ENCODE results near the gene FANCM.
"Not testable (repeated sequence)": the region's sequence is repeated elsewhere in the genome, so short reads cannot be mapped to it uniquely, and the experiment has no call there.

Gene FANCM

GRCh38 chr14:45201905-45202304 lies 66.2 kb downstream of the FANCM start:
- Mint-ChIP-seq H3K36me3 (ENCODE audit: low read depth) (peaks cover 38% of the 10 kb centered on the region), H3K27me3 (ENCODE audit: low read depth, poor library complexity) (no peaks in the 10 kb centered on the region), H3K9me3 (no peaks in the 10 kb centered on the region), H3K4me3 (no peak overlapping the region), H3K4me1 (no peaks in the 10 kb centered on the region), H3K27ac (peak overlapping the region; percentile 45)
- no peak for DNase-seq
- no peak for TF ChIP-seq CTCF (IDR thresholded peaks at IDR 0.05)

GRCh38 chr14:45204241-45204640 lies 68.5 kb downstream of the FANCM start:
- Mint-ChIP-seq H3K4me3 (no peak overlapping the region), H3K4me1 (no peaks in the 10 kb centered on the region), H3K36me3 (ENCODE audit: low read depth) (peaks cover 52% of the 10 kb centered on the region), H3K27ac (no peak overlapping the region), H3K9me3 (no peaks in the 10 kb centered on the region), H3K27me3 (ENCODE audit: low read depth, poor library complexity) (no peaks in the 10 kb centered on the region)
- no peak for DNase-seq
- no peak for TF ChIP-seq CTCF (IDR thresholded peaks at IDR 0.05)

GRCh38 chr14:45210159-45210558 lies 74.4 kb downstream of the FANCM start:
- H3K27me3 Mint-ChIP-seq (ENCODE audit: low read depth, poor library complexity) = no peaks in the 10 kb centered on the region
- peaks cover 10% of the 10 kb centered on the region for H3K4me1 Mint-ChIP-seq
- H3K36me3 Mint-ChIP-seq (ENCODE audit: low read depth) = peaks cover 80% of the 10 kb centered on the region
- no peak for DNase-seq
- H3K27ac Mint-ChIP-seq = no peak overlapping the region
- no peak for TF ChIP-seq CTCF (IDR thresholded peaks at IDR 0.05)
- no peak overlapping the region for H3K4me3 Mint-ChIP-seq
- no peaks in the 10 kb centered on the region for H3K9me3 Mint-ChIP-seq

- Mint-ChIP-seq H3K4me1 (peaks cover 10% of the 10 kb centered on the region), H3K4me3 (no peak overlapping the region), H3K27me3 (ENCODE audit: low read depth, poor library complexity) (no peaks in the 10 kb centered on the region), H3K27ac (peak overlapping the region; percentile 2), H3K36me3 (ENCODE audit: low read depth) (peaks cover 76% of the 10 kb centered on the region), H3K9me3 (no peaks in the 10 kb centered on the region)
- TF ChIP-seq CTCF (IDR thresholded peaks at IDR 0.05) = no peak
- no peak for DNase-seq
These were observed 75.6 kb downstream of the FANCM start for GRCh38 chr14:45211295-45211694.

GRCh38 chr14:45212231-45212630 lies 76.5 kb downstream of the FANCM start:
- no peak for DNase-seq
- Mint-ChIP-seq H3K36me3 (ENCODE audit: low read depth) (peaks cover 76% of the 10 kb centered on the region), H3K4me1 (peaks cover 10% of the 10 kb centered on the region), H3K4me3 (no peak overlapping the region), H3K27ac (no peak overlapping the region), H3K27me3 (ENCODE audit: low read depth, poor library complexity) (peaks cover 2% of the 10 kb centered on the region), H3K9me3 (no peaks in the 10 kb centered on the region)
- no peak for TF ChIP-seq CTCF (IDR thresholded peaks at IDR 0.05)

- H3K36me3 Mint-ChIP-seq (ENCODE audit: low read depth) = peaks cover 81% of the 10 kb centered on the region
- peaks cover 10% of the 10 kb centered on the region for H3K4me1 Mint-ChIP-seq
- not testable (repeated sequence) for DNase-seq; H3K4me3 Mint-ChIP-seq; H3K27me3 Mint-ChIP-seq (ENCODE audit: low read depth, poor library complexity); H3K9me3 Mint-ChIP-seq
- peak overlapping the region; percentile 12 for H3K27ac Mint-ChIP-seq
These were observed 78.0 kb downstream of the FANCM start for GRCh38 chr14:45213716-45214115.

- peak overlapping the region; percentile 39 for H3K27ac Mint-ChIP-seq
- peaks cover 10% of the 10 kb centered on the region for H3K4me1 Mint-ChIP-seq
- H3K9me3 Mint-ChIP-seq; H3K27me3 Mint-ChIP-seq (ENCODE audit: low read depth, poor library complexity); H3K4me3 Mint-ChIP-seq; DNase-seq: not testable (repeated sequence)
- H3K36me3 Mint-ChIP-seq (ENCODE audit: low read depth) = peaks cover 76% of the 10 kb centered on the region
These were observed 78.6 kb downstream of the FANCM start for GRCh38 chr14:45214341-45214740.
